Measurements from ENCODE around the gene EFCAB6. TPM values are rescaled to one million over a fixed set of nuclear protein-coding genes. Genes with fewer than 3 reads are reported as not detected.

Gene EFCAB6
- total RNA-seq, 1 experiment from 2014 or later, result 0.52 TPM

- peaks cover 49% of the 10 kb centered on the region for H3K27me3 ChIP-seq (ENCODE audit: insufficient read depth, low read length)
- no TSS peak for BruUV-seq (replicated peaks)
- ChIA-PET POLR2A (no interaction called here), CTCF (no interaction called here), RAD21 (ENCODE audit: low non-redundant PET in 1 of 2, low total read pairs in 2 of 2, uncharacterized antibody in 2 of 2, unreplicated experiment in 2 of 2) (no interaction called here)
- TF ChIP-seq FOSL1 (IDR thresholded peaks at IDR 0.05; ENCODE audit: low read depth) (no peak), ELF1 (IDR thresholded peaks at IDR 0.05; ENCODE audit: borderline replicate concordance, low read depth) (no peak), RAD21 (IDR thresholded peaks at IDR 0.05; ENCODE audit: low read depth) (no peak), CTCF (IDR thresholded peaks at IDR 0.05 in 2 of 3, conservative IDR thresholded peaks at IDR 0.05 in 1 of 3; ENCODE audit: borderline replicate concordance in 1 of 3, insufficient read depth in 1 of 3, low read depth in 2 of 3, low read length in 2 of 3) (no peak), EGR1 (IDR thresholded peaks at IDR 0.05; ENCODE audit: low read depth) (no peak), ZBTB33 (IDR thresholded peaks at IDR 0.05; ENCODE audit: extremely low read depth, insufficient replicate concordance, low read length) (no peak), SIN3A (IDR thresholded peaks at IDR 0.05; ENCODE audit: low read depth) (no peak), TCF7L2 (IDR thresholded peaks at IDR 0.05; ENCODE audit: borderline replicate concordance, extremely low read depth, insufficient read depth, insufficient read length) (no peak), EZH2 (IDR thresholded peaks at IDR 0.05) (no peak), SRF (IDR thresholded peaks at IDR 0.05; ENCODE audit: low read depth) (no peak), SP1 (IDR thresholded peaks at IDR 0.05; ENCODE audit: low read depth) (no peak), YY1 (IDR thresholded peaks at IDR 0.05; ENCODE audit: extremely low read depth, insufficient replicate concordance, low read depth, low read length) (no peak), EZH2phosphoT487 (IDR thresholded peaks at IDR 0.05; ENCODE audit: borderline replicate concordance) (no peak), ZNF274 (IDR thresholded peaks at IDR 0.05; ENCODE audit: low read depth, low read length) (no peak), REST (IDR thresholded peaks at IDR 0.05; ENCODE audit: low read depth) (no peak), ZFX (IDR thresholded peaks at IDR 0.05) (no peak), CEBPB (IDR thresholded peaks at IDR 0.05; ENCODE audit: low read depth) (no peak)
- TF ChIP-seq, protein P1, sequence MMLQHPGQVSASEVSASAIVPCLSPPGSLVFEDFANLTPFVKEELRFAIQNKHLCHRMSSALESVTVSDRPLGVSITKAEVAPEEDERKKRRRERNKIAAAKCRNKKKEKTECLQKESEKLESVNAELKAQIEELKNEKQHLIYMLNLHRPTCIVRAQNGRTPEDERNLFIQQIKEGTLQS (IDR thresholded peaks at IDR 0.05), result no peak
- H3K4me2 ChIP-seq (ENCODE audit: low read length), result no peak overlapping the region
- no peak for DNase-seq (ENCODE audit: low read depth, low spot score)
- no peak overlapping the region for H3K4me3 ChIP-seq (replicated peaks in 1 of 2; ENCODE audit: low read depth in 1 of 2, low read length in 2 of 2)
- H3K9ac ChIP-seq (ENCODE audit: low read length), result no peak overlapping the region
- H3K9me2 ChIP-seq (ENCODE audit: insufficient read depth), result no peaks in the 10 kb centered on the region
- no peaks in the 10 kb centered on the region for H4K20me1 ChIP-seq (ENCODE audit: insufficient read depth)
- H3K79me2 ChIP-seq (ENCODE audit: insufficient read depth, low read length), result no peaks in the 10 kb centered on the region
- H3K9me3 ChIP-seq (ENCODE audit: control insufficient read depth in 1 of 2, insufficient read depth in 1 of 2, low read depth in 1 of 2, low read length in 2 of 2), result no peaks in the 10 kb centered on the region
- H2AFZ ChIP-seq (ENCODE audit: low read depth, low read length, poor library complexity, severe bottlenecking), result no peak overlapping the region
- H3K27ac ChIP-seq (ENCODE audit: low read depth, low read length), result no peak overlapping the region
- no peak for ATAC-seq
- intact Hi-C loops (cut with micrococcal nuclease), result no loop called here
- H3K4me1 ChIP-seq (ENCODE audit: control insufficient read depth in 1 of 2, insufficient read depth in 2 of 2, low read length in 2 of 2), result no peaks in the 10 kb centered on the region
- no peaks in the 10 kb centered on the region for H3K36me3 ChIP-seq (ENCODE audit: control insufficient read depth in 1 of 2, insufficient read depth in 2 of 2, low read length in 2 of 2)
Observed at GRCh38 chr22:43682851-43683250, 129.3 kb downstream of the EFCAB6 start.
